GM19240 (cell line): ENCODE data around the gene RASSF3.
A peak's percentile ranks its signal among the peaks of the same experiment; 100 is the strongest.

Source experiments
- DNase-seq: peaks from one replicate; pipeline ENCODE4 v3.0.0; 2011; ENCODE audit warnings: low spot score; ENCODE audit not compliant: insufficient read length

RASSF3 gene

GRCh38 chr12:64723630-64724029 is 113.3 kb downstream of the RASSF3 start:
- DNase-seq = no peak

DNA sequence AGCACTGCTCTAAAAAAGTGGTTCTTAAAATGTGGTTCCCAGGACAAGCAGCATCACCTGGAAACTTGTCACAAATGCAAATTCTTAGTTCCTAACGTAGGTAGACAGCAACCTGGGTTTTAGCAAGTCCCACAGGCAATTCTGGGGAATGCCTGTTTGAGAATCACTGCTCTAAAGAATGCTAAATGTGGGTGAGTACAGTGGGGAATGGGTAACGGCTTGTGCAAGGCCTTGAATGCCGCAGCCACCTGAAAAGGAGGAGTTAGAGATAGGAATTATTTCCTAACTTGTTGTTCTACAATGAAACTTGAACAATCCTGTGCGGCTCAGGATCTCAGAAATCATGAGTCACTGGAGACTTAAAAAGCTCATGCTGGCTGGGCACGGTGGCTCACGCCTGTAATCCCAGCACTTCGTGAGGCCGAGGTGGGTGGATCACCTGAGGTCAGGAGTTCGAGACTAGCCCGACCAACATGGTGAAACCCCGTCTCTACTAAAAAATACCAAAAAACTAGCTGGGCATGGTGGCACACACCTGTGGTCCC is 114.0 kb downstream of the RASSF3 start:
- DNase-seq = no peak

DNA sequence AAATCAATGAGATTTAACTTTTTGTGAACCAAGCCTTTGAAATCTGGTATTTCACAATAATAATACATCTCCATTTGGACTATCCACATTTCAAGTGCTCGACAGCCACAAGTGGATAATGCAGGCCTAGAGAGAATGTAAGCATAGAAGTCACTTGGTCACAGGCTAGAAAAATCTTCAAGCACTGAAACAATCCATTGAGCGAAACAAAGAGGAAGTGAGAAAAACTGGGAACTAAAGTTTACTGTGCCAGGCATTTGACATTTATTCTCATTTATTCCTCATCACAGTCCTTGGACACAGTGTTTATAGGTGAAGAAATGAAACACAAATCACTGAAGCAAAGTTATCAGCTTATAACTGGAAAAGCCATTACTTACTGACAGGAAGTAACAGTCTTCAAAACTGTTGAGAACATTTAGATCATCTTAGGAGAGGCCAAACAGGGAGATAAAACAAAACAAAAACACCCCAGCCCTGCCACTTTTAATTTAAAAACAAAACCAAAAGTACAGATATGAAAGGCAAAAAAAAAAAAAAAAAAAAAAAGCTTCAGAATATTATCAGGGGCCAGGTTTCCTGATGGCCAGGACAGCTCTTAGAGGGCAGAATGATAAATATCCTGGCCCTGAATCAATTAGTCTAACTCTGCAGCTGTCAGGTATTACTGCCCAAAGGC is 119.8 kb downstream of the RASSF3 start:
- peak; percentile 9 for DNase-seq

- DNase-seq = no peak
Measured at GRCh38 chr12:64730588-64730969, 120.3 kb downstream of the RASSF3 start.

DNA sequence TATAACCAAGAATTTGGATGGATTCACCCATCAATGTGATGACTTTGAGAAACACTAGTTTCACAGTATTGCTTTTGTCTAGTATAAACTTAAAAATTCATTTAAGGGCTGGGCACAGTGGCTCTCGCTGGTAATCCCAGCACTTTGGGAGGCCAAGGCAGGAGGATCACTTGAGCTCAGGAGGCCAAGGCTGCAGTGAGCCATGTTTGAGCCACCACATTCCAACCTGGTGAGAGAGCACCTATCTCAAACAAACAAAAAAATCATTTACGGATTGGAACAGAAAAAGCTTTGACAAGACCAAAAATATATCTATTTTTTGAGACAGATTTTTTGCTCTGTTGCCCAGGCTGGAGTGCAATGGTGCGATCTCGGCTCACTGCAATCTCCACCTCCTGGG is 121.4 kb downstream of the RASSF3 start:
- DNase-seq = no peak

DNA sequence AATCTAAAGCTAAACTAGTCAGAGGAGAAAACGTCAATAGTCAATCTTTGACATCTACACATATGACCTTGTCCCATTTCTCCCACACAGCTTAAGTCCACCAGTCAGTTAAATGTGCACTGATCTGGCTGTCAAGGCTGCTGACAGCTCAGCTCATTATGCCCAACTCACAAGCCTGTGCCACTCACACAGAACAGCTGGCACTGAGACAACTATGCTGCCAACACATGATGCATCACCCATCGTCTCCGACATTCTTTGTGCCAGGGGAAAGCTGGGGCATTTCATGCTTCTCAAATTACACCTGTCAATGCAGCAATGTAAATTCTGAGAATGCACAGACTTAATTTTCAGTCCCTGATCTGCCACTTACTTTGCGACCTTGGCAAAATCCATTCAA is 123.6 kb downstream of the RASSF3 start:
- no peak for DNase-seq

GRCh38 chr12:64735442-64735841 is 125.1 kb downstream of the RASSF3 start:
- DNase-seq = no peak

DNA sequence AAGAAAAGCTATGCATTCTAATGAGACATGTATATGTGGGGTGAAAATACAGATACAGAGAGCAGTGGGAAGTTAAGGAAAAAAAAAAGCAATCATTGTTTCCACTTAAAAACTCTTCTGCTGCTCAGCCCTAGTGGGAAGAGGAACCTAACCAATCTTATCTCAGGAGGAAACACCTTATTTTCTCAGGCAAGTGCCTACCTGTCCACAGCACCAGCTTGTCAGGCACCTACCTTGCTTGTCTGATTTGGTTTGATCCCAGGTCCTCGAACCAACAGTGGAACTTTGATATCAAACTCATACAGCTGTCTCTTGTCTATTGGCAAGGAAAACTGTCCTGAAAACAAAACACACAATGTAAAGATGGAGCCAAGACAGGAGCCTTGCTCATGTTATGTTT is 126.5 kb downstream of the RASSF3 start:
- DNase-seq = no peak

GRCh38 chr12:64737539-64737938 is 127.2 kb downstream of the RASSF3 start:
- DNase-seq = no peak

DNA sequence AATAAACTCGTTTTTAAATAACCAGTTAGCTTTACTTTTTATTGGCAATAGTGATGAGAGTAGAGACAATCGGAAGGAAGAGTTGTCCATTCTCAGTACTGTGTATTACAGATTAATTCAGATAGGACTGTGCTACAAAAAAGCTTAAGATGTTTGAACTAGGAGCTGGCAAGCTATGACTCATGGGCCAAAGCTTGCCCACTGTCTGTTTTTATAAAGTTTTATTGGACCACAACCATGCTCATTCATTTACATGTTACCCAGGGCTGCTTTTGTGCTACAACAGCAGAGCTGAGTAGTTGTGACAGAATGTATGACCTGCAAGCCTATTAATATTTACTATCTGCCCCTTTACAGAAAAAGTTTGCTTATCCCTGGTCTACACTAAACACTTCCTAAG is 129.5 kb downstream of the RASSF3 start:
- no peak for DNase-seq

GRCh38 chr12:64740646-64741045 is 130.4 kb downstream of the RASSF3 start:
- DNase-seq = no peak

- DNase-seq = no peak
Measured at GRCh38 chr12:64742416-64742815, 132.1 kb downstream of the RASSF3 start.

GRCh38 chr12:64743206-64743605 is 132.9 kb downstream of the RASSF3 start:
- DNase-seq = no peak

DNA sequence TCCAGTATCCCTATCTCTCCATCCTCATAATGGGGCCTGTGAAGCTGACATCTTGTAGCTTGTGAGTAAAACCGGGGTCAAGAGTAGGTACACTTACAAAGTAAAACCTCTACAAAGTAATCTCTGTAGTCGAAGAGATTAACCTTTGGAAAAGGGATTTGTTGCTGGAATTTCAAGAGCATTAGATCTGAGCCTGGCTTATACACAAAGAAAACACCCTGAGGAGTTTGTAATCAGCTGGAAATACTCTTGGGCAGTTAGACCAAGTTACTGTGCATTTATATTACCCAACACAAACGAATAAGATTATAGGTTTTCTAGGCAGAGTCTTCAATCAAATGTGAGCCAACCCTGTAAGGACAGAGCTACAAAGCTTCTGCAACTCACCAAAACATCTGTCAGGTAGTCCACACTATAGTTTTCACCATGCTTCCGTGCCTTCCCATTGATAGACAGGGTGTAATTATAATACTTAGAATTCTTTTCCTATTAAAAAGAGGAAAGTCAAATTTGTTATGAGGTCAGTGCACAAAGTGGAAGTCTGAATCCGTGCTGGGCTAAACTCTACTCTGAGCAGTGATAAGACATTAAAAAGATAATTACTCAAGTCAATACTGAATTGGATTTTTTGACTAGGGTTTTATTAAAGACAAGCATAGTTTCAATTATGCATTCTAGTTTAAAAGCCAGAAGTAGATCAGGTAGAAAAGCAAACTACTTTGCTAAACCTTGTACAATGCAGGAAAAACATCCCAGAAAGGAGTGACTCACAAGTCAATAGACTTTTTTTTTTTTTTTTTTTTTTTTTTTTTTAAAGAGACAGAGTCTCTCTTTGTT is 134.3 kb downstream of the RASSF3 start:
- no peak for DNase-seq

- no peak for DNase-seq
Measured at GRCh38 chr12:64745259-64745807, 135.0 kb downstream of the RASSF3 start.

GRCh38 chr12:64745980-64746379 is 135.7 kb downstream of the RASSF3 start:
- no peak for DNase-seq

GRCh38 chr12:64746663-64747062 is 136.4 kb downstream of the RASSF3 start:
- no peak for DNase-seq
